Right lung (tissue), 5 donors: ENCODE data around the gene ZNF784. TPM values are rescaled to one million over a fixed set of nuclear protein-coding genes. Genes with fewer than 3 reads are reported as not detected.
A peak's percentile ranks its signal among the peaks of the same experiment; 100 is the strongest.

Experiments used
- DNase-seq, 2 donors: peaks; one replicate each; pipeline ENCODE4 v3.0.0-alpha.2; 2013
- polyA plus RNA-seq, 5 donors: library from polyadenylated mRNA; unstranded; fragments of 120-200 nt; gene quantifications; one replicate each; pipeline versions ENCODE4 v1.2.1 to v1.2.3, GENCODE V29; 2013; ENCODE audit warnings: inconsistent platforms in 1 of 5, low replicate concordance in 1 of 5; ENCODE audit not compliant: insufficient read length in 5 of 5, insufficient read depth in 1 of 5

ZNF784 gene
- polyA plus RNA-seq, 5 donors: 7.8 to 11.6 (median 8.8) TPM

DNA sequence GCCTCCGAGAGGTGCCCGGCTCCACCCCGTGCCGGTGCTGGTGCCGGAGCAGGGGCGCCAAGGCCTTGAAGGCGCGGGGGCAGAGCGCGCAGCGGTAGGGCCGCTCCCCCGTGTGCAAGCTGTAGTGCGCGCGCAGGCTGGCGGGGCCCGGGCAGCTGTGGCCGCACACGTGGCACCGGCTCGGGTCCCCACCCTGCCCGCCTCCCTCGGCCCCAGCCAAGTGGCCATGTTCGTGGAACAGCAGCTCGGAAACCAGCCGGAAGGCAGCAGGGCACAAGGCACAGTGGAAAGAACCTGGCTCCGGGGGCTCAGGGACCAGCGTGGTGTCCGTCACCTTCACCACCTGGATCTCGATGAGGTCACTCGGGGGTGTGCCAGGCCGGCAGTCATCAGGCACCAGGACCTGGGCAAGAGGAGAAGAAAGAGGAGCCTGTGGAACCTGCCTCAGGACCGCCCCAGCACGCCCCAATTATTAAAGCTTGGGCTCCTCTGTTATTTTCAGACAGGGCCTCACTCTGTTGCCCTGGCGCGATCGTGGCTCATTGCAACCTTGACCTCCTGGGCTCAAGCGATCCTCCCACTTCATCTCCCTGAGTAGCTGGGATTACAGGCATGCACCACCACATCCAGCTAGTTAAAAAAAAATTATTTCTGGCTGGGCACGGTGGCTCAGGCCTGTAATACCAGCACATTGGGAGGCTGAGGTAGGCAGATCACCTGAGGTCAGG, 2.0 kb downstream of the ZNF784 start:
- no peak for DNase-seq

DNA sequence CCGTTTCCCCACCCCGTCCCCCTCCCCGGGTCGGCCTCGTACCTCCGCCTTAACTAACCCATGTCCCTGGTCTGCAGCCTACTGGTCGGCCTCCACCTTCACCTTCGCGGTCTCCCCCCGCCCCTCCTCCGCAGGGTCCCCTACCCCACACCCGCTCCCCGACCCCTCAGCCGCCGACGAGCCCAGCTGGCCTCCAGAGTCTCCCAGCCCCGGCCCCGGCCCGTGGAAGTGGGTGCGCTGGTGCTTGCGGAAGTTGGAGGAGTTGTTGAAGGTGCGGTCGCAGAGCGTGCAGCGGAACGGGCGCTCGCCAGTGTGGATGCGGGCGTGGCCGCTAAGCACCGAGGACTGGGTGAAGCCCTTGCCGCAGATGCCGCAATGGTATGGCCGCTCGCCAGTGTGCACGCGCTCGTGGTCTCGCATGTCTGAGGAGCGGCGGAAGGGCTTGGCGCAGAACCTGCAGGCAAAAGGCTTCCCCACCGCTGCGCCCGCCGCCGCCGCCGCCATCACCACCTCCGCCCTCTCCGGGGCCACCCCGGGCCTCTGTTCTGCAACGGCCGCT, 2.6 kb downstream of the ZNF784 start:
- no peak for DNase-seq

DNA sequence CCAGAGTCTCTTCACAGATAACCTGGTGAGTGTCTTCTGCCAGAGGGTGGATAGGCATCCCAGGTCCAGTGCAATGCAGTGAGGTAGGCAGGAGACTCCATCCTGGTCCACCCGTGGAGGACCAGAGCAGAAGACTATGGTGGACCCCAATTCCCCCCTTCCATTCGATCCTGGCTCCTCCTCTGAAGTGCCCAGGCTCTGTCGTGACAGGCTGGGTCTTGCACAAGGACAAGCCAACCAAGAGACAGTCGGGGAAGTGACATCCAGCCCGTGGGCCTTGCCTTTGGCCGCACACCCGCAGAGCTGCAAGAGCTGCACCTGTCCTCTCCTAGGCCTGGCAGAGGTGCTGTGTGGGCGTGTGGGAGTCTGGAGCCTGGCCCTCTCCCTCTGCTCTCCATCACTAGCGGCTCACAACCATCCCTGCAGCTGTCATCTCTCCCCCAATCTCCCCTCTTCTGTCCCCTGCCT, 3.1 kb downstream of the ZNF784 start:
- no peak for DNase-seq

DNA sequence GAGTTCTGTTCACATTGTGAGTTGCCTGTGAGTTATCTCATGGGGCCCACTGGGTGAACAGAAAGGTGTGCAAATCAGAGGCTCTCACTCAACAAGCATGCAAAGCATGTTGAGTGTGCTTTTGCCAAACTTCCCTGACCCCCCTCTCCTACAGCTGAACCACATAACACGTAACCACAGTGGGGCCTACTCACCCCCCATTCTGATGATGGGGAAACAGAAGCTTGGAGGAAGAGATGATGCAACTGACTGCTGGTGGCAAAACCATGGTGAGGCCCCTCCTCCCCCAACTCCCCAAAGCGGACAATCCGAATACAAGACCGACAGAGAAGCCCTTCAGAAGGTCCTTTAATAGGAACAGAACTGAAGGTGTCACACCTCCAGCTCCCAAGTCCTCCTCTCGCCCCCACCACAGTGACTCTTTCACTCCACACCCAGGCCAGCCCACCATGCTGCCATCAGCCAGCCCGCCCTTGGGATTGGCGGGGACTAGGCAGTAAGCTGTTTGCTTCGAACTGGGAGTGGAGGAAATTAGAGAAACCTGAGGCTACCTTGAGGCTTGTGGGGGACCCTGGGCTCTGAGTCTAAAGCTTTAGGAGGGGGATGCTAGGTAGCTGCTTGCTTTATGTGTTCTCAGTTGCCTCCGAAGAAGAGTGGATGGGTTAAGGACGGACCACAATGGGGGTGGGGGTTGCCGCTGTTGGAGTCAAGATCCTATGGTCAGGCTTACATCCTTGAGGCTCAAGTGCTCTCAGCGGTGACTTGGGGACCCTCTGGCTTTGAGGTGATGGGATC, 3.8 kb downstream of the ZNF784 start:
- DNase-seq: no peak

DNA sequence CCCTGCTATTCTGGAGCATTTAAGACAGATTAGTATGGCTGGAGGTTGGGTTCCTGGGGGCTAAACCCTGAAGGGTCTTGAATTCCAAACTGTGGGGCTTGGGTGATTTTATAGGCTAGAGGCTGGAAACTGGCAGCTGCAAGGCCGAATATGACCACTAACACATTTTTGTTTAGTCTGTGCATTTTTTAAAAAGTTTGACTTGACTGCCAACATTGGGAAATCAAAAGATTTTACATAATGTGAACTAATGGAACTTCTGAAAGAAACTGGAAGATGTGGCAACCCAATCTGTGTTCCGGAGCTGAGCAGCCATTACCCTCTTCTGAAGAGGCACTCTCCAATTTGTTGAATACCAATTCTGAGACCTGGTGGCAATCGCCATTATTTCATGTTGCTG, 5.1 kb downstream of the ZNF784 start:
- DNase-seq: peak in 1 of 2 donors; percentile 60

DNA sequence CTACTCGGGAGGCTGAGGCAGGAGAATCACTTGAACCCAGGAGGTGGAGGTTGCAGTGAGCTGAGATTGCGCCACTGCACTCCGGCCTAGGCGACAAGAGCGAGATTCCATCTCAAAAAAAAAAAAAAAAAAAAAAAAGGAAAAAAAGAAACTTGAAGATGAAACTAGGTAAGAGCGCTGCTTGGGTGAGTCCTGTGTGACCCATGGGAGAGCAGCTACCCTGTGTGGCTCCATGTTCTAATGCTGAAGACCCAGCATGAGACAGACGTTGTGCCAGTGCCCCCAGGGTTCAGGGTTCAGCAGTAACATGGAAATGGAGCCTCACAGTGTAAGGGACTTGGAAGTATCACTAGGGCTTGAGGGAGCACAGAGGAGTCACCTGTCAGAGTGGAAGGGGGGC, 5.9 kb downstream of the ZNF784 start:
- no peak for DNase-seq

DNA sequence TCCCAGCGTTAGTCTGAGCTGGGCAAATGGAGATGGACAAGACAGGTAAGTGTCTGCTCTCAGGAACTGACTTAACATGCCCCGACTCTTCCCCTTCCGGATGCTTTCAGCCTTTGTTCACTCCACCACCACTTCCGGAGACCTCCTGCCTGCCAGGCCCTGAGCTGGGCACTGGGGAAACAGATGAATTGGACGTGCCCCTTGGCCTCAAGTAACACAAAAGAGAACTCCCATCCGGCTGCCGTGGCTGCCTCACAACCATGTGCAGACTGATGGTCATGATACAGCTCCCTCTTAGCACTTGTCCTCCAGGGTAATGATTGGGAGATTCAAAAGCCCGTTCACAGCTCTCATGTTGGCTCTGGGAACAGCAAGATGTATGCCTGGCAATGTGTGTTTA, 6.9 kb downstream of the ZNF784 start:
- no peak for DNase-seq

DNA sequence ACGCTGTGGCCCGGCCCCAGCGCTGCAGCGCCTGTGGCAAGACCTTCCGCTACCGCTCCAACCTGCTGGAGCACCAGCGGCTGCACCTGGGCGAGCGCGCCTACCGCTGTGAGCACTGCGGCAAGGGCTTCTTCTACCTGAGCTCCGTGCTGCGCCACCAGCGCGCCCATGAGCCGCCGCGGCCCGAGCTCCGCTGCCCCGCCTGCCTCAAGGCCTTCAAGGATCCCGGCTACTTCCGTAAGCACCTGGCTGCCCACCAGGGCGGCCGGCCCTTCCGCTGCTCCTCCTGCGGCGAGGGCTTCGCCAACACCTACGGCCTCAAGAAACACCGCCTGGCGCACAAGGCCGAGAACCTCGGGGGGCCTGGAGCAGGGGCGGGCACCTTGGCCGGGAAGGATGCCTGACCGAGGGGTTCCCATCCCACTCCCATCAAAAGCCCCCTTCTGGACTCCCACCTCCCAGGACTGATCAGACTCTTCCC, 7.9 kb downstream of the ZNF784 start:
- no peak for DNase-seq

DNA sequence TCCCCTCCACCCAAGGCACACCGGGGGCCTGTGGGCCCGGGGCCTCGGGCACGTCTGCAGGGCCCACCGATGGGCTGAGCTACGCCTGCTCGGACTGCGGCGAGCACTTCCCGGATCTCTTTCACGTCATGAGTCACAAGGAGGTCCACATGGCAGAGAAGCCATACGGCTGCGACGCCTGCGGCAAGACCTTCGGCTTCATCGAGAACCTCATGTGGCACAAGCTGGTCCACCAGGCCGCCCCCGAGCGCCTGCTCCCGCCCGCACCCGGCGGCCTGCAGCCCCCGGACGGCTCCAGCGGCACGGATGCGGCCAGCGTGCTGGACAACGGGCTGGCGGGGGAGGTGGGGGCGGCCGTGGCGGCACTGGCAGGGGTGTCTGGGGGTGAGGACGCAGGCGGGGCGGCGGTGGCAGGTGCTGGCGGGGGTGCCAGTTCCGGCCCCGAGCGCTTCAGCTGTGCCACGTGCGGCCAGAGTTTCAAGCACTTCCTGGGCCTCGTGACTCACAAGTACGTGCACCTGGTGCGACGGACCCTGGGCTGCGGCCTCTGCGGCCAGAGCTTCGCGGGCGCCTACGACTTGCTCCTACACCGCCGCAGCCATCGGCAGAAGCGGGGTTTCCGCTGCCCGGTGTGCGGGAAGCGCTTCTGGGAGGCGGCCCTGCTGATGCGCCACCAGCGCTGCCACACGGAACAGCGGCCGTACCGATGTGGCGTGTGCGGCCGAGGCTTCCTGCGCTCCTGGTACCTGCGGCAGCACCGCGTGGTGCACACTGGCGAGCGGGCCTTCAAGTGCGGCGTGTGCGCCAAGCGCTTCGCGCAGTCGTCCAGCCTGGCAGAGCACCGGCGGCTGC, 8.6 kb downstream of the ZNF784 start:
- DNase-seq: no peak

DNA sequence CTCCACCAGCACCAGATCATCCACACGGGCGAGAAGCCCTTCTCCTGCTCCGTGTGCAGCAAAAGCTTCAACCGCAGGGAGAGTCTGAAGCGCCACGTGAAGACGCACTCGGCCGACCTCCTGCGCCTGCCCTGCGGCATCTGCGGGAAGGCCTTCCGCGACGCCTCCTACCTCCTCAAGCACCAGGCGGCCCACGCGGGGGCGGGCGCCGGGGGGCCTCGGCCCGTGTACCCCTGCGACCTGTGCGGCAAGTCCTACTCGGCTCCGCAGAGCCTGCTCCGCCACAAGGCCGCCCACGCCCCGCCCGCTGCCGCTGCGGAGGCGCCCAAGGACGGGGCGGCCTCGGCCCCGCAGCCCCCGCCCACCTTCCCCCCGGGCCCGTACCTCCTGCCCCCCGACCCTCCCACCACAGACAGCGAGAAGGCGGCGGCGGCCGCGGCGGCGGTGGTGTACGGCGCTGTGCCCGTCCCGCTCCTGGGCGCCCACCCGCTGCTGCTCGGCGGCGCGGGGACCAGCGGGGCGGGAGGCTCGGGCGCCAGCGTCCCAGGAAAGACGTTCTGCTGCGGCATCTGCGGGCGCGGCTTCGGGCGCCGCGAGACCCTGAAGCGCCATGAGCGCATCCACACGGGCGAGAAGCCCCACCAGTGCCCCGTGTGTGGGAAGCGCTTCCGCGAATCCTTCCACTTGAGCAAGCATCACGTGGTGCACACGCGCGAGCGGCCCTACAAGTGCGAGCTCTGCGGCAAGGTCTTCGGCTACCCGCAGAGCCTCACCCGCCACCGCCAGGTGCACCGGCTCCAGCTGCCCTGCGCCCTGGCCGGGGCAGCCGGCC, 9.4 kb downstream of the ZNF784 start:
- DNase-seq: no peak

DNA sequence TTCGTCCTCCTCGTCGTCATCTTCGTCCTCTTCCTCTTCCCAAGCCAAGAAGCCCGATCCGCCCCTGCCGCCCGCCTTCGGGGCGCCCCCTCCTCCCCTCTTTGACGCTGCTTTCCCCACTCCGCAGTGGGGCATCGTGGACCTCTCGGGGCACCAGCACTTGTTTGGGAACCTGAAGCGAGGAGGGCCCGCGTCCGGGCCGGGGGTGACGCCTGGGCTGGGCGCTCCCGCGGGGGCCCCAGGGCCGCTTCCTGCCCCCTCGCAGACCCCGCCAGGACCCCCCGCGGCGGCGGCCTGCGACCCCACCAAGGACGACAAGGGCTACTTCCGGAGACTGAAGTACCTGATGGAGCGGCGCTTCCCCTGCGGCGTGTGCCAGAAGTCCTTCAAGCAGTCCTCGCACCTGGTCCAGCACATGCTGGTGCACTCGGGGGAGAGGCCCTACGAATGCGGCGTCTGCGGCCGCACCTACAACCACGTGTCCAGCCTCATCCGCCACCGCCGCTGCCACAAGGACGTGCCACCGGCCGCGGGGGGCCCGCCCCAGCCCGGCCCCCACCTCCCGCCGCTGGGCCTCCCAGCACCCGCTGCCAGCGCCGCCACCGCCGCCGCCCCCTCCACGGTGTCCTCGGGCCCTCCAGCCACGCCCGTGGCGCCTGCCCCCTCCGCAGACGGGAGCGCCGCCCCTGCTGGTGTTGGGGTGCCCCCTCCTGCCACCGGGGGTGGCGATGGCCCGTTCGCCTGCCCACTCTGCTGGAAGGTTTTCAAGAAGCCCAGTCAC, 10.2 kb downstream of the ZNF784 start:
- DNase-seq: no peak

DNA sequence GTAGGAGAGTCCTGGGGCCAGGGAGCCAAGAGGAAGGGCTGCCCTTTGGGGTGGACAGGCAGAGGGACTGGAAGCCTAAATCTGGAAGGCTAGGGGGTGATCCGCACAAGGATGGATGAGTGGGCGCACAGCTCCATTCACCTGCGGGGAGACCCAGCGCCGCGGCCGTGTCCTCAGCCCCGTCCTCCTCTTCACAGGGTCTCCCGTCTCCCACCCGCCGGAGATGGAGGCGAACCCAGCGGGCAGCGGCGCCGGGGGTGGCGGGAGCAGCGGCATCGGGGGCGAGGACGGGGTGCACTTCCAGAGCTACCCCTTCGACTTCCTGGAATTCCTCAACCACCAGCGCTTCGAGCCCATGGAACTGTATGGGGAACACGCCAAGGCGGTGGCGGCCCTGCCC, 11.0 kb downstream of the ZNF784 start:
- DNase-seq: no peak

DNA sequence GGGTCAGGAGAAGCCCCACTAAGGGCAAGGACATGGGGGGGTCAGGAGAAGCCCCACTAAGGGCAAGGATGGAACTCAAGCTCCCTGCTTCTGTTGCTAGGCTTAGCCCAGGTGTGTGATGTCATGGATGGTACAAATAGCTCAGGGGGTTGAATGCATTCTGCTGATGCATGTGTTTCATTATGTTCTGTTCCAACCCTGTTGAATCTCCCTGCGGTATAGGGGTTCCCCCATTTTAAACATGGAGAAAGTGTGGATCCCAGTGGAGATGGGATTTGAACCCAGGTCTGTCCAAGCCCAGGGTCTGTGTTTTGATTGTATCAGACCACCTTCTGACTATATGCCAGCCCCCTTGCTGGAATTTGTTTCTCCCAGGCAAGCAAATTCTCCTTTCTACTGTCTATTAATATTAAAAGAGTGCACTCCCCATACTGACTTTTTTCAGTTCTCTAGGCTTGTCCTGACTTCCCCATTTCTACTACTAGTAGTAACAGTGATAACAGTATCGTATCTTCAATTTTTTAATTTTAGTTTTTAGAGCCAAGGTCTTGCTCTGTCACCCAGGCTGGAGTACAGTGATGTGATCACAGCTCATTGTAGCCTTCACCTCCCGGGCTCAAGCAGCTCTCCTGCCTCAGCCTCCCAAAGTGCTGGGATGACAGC, 12.3 kb downstream of the ZNF784 start:
- DNase-seq: no peak

DNA sequence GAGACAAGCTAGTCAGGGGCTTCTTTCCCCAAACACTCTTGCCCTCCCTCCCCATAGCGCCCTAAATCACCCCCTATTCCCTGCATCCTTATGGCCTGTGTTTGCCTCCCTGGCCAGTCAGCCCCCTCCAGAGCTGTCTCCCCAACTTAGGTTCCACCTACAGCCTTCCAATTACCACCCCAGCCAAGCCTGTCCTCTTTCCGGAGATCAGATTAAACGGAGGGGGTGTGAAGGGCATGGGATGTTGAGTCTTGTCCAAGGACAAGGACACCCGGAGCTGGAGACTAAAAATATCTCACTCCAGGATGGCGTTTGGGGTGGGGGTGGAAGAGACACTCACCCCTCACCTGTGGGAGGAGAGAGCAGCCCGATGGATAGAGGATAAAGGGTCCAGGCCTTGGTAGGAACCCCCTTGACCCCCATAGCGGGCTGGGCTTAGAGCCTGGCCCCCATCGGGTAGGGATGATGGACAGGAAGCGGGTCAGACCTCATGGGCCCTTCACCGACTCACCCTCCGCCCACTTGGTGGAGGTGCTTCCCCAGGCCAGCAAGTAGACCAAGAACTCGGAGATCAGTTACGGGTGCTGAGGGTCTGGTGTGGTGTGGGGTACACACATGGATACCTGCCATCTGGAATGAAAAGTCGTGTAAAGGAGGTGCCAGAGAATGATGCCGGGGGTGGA, 12.9 kb downstream of the ZNF784 start:
- DNase-seq: no peak

DNA sequence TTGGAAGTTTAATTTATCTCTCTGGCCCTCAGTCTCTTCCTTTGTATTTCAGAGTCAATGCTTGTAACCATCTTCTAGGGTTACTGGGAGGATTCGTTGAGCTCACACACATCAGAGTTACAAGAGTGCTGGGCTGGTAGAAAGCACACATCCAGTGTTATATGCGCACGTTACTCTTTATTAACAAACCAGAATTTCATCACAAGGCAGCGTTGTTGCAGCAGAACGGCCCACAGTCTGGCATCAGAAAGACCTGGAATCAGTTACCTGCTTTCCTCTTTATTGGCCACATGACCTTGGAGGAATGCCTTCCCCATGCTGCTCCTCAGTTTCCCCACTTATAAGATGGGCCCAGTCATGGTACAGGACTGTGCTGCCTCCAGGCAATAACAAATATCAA, 15.0 kb downstream of the ZNF784 start:
- no peak for DNase-seq

DNA sequence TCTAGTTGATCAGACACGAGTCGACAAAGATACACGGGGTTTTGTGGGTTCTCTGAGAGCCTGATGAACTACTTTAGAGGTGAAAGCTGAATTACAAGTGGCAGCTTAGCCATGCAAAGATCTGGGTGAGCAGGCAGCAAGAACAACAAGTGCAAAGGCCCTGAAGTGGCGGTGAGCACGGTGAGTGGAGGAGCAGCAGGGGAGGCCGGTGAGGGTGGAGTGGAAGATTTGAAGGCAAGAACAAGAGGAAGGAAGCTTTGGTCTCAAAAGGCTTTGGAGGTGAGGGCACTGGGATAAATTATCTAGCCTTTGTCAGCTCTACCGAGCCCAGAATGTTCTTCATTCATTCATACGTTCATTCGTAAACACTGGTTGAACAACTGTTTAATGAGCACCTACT, 17.5 kb downstream of the ZNF784 start:
- no peak for DNase-seq

DNA sequence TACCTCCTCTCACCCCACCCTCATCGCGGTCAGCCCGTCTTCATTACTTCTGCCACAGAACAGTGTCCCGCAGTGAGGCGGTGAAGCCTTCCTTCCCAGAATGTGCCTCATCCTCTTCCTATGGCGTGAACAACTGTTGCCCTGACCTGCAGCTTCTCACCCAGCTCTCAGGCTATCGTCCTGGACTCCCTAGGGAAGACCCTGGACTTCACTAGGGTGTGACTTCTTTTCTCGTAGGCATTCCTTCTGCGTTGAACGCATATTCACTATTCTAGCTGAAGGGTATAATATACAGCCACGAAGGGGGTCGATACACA, 17.9 kb downstream of the ZNF784 start:
- DNase-seq: no peak

DNA sequence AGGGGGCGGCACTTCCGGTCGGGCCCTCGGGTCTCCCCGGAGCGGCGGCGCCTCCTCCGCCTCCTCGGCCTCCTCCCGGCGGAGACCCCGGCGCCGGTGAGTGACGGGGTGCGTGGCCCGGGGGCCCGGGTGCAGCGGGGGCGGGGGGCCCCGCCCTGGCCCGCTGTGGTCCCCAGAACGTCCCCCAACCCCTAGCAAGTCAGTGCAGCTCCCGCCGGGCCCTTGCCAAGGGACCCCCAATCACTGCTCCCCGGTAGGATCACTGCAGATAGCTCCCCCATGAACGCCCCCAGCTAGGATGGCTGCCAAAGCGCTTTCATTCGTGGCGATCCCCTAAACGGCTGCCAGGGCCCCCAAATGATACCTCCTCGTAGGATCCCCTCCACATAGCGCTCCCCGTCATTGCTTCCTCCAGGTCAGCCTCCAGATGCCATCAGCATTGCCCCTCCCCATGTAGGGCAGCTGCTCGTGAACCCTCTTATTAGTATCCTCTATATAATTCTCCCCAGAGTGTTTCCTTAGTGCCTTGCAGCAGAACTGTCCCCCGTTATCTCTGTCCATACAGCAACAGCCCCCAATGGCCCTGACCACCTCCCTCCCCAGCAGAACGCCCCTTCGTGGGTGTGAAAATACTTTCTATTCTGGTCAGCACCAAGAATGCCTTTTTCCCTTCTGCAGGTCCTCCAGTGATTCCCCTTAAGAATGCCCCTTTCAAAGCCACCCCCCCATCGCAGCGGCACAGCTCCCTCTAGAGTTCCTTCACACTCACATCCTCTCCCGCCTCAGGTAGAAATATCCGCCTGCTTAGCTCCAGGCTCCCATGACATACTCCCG, 18.5 kb downstream of the ZNF784 start, which contains the start of gene ZNF865:
Gene ZNF865, plus strand, starts transcription at position 11 of the 834 bp plus-strand sequence. CDS start 7,972 bp downstream, outside the sequence.
- peak; percentile 62 to 68 for DNase-seq
